Cardiac muscle cell (in vitro differentiated cells and primary cell): ENCODE results near the gene CREB5. TPM values are rescaled to one million over a fixed set of nuclear protein-coding genes. Genes with fewer than 3 reads are reported as not detected.

Experiments
- DNase-seq, 2 donors: peaks; one replicate each; pipeline versions ENCODE4 v3.0.0 to v3.0.0-alpha.2; 2010 to 2017; ENCODE audit warnings: low read depth in 1 of 2, low spot score in 1 of 2
- H3K27ac ChIP-seq: fragments of 200-600 bp; sonication (generic); 2 replicates; pipeline ENCODE4 v1.5.1; 2016
- H3K27me3 ChIP-seq: fragments of 200-600 bp; sonication (generic); 2 replicates; pipeline ENCODE4 v1.6.0; 2016; ENCODE audit warnings: control low read depth
- H3K36me3 ChIP-seq: fragments of 200-600 bp; sonication (generic); 2 replicates; pipeline ENCODE4 v1.5.1; 2016; ENCODE audit warnings: control low read depth
- H3K4me1 ChIP-seq: fragments of 200-600 bp; sonication (generic); 2 replicates; pipeline ENCODE4 v1.8.1; 2017; ENCODE audit warnings: low read depth, mild to moderate bottlenecking, mixed run types
- H3K4me3 ChIP-seq: fragments of 200-600 bp; sonication (generic); 2 replicates; pipeline ENCODE4 v1.5.1; 2016; ENCODE audit warnings: mild to moderate bottlenecking
- H3K9me3 ChIP-seq: fragments of 200-600 bp; sonication (generic); 2 replicates; pipeline ENCODE4 v1.5.1; 2017; ENCODE audit warnings: low read depth, mild to moderate bottlenecking, control low read depth
- CTCF ChIP-seq: IDR thresholded peaks from 2 replicates; pipeline ENCODE4 v1.5.1; 2012; ENCODE audit warnings: low read depth, mild to moderate bottlenecking, low read length
- polyA plus RNA-seq: library from polyadenylated mRNA; unstranded; fragments of >200 nt; fragmentation: Nextera tagmentation; extraction: Ambion mirVana; gene quantifications from 2 replicates; pipeline ENCODE4 v1.2.1, GENCODE V29; 2016
- total RNA-seq: library from RNA; depleted of rRNA; stranded (reverse); fragments of >200 nt; gene quantifications from 2 replicates; pipeline ENCODE4 v1.2.3, GENCODE V29; 2016

CREB5 gene
- total RNA-seq: 2.9 and 4.6 TPM in 2 replicates
- polyA plus RNA-seq: 4.6 and 5.0 TPM in 2 replicates

GRCh38 chr7:28411876-28412662, at the start of gene CREB5:
Gene CREB5 (plus strand): TSS chr7:28412518. CDS start chr7:28412915, 397 bp downstream.
- Histone ChIP-seq H3K4me1 (no peaks in the 10 kb centered on the region), H3K27ac (no peak within 1 kb of the TSS), H3K9me3 (no peaks in the 10 kb centered on the region), H3K36me3 (no peaks in the 10 kb centered on the region), H3K4me3 (no peak within 1 kb of the TSS), H3K27me3 (peaks cover 44% of the 10 kb centered on the region)
- TF ChIP-seq CTCF: peak; percentile 39
- DNase-seq: peak in 1 of 2 donors; percentile 43

GRCh38 chr7:28362812-28363211, 49.5 kb upstream of the CREB5 start:
- Histone ChIP-seq H3K4me3 (no peak overlapping the region), H3K27ac (no peak overlapping the region), H3K4me1 (no peaks in the 10 kb centered on the region), H3K36me3 (no peaks in the 10 kb centered on the region), H3K27me3 (no peaks in the 10 kb centered on the region), H3K9me3 (no peaks in the 10 kb centered on the region)
- TF ChIP-seq CTCF: peak; percentile 12
- DNase-seq: no peak

- no peaks in the 10 kb centered on the region for H3K36me3 ChIP-seq
- no peaks in the 10 kb centered on the region for H3K27me3 ChIP-seq
- no peak overlapping the region for H3K27ac ChIP-seq
- no peak for DNase-seq
- H3K4me1 ChIP-seq: no peaks in the 10 kb centered on the region
- H3K4me3 ChIP-seq: no peak overlapping the region
- TF ChIP-seq CTCF: peak; percentile 17
- H3K9me3 ChIP-seq: no peaks in the 10 kb centered on the region
These were observed 48.2 kb upstream of the CREB5 start for GRCh38 chr7:28364082-28364481.

- TF ChIP-seq CTCF: no peak
- H3K4me3 ChIP-seq: no peak overlapping the region
- H3K27me3 ChIP-seq: no peaks in the 10 kb centered on the region
- H3K4me1 ChIP-seq: no peaks in the 10 kb centered on the region
- H3K36me3 ChIP-seq: no peaks in the 10 kb centered on the region
- DNase-seq: no peak
- H3K9me3 ChIP-seq: no peaks in the 10 kb centered on the region
- no peak overlapping the region for H3K27ac ChIP-seq
These were observed 42.8 kb upstream of the CREB5 start for GRCh38 chr7:28369523-28369922.

GRCh38 chr7:28371846-28372245, 40.5 kb upstream of the CREB5 start:
- no peaks in the 10 kb centered on the region for H3K9me3 ChIP-seq
- H3K27me3 ChIP-seq: no peaks in the 10 kb centered on the region
- no peak for TF ChIP-seq CTCF
- H3K4me3 ChIP-seq: no peak overlapping the region
- no peak for DNase-seq
- H3K4me1 ChIP-seq: no peaks in the 10 kb centered on the region
- no peak overlapping the region for H3K27ac ChIP-seq
- H3K36me3 ChIP-seq: no peaks in the 10 kb centered on the region
